GM21825 (cell line): ENCODE results near the gene LRRK2.

Source experiments
- ATAC-seq: cut with Tn5 transposase; IDR thresholded peaks from one replicate; pipeline ENCODE4 v1.9.1; 2021; ENCODE audit warnings: mild to moderate bottlenecking, moderate library complexity; ENCODE audit not compliant: unreplicated experiment

The LRRK2 gene

DNA sequence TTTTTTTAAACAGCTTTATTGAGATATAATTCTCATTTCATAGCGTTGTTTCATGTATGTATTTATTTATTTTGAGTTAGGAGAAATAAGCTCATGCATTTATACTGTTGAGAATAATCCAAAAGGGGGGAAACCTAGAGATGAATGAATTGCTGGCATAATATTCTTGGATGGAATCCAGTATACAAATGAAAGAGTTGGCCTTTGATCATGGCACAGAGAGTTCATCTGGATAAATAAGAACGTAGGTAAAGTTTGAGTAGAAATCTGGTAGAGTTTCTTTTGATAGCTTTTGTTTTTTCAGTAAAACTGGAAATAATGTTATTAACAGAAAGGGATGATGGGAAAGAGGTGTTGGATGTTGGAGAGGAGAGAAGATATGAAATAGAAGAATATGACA lies 166.2 kb downstream of the LRRK2 start:
- no peak for ATAC-seq

DNA sequence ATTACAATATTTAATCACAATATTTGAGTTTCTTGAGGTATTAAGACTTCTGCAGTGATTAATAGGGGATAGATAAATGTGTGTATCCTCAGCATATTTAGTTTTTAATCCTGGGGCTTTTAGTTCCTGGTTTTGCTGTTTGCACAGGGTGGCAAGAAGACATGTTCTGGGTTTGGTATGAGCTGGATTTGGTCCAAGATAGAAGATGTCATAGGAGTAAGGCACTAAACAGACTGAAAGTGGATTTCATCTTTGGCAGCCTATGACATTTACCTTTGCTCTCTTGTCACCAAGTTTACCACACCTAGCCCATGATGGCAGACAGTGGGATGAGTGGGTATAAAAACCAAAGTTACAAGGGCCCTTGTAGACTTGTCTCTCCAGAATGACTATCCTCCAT lies 168.2 kb downstream of the LRRK2 start:
- ATAC-seq, result no peak

DNA sequence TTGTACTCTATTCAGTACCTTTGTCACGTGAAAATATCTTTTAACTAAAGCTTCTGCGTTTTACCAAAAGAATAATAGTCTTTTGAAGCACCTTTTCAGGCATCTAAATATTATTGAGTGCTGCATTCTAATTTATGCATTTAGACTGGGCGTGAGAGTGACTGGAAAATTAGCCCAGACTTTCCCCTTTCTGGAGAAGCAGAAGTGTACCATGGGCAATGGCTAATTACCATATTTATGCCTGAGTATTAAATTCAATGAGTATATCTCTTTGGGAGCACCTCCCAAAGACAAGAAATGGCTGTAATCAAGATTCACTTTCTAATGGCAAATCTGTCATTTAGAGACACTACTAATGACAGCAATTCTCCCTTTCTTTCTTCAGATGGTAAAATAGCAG lies 174.9 kb downstream of the LRRK2 start:
- ATAC-seq, result no peak

DNA sequence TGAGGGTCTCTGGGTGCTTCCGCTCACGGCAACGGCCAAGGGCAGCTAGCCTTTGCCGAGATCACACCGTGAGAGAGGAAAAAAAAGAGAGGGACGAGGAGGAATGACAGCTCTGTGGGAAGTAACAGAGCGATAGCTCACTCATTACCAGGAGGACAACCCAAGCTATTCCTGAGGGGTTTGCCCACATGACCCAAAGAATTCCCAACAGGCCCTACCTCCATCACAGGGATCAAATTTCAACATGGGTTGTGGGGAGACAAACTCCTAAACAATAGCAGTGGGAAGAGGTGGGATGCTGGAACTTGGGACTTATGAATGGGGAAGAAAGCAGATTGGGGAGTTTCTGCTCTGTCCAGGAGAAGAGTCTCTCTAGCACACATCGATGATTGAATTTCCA lies 180.6 kb downstream of the LRRK2 start:
- ATAC-seq, result no peak
